GM06990 (cell line): ENCODE results near the gene TARBP2.
A peak's percentile ranks its signal among the peaks of the same experiment; 100 is the strongest.
"Not testable (repeated sequence)": the region's sequence is repeated elsewhere in the genome, so short reads cannot be mapped to it uniquely, and the experiment has no call there.

Source experiments
- DNase-seq: peaks from one replicate; pipeline ENCODE4 v3.0.0-alpha.2; 2011; ENCODE audit not compliant: insufficient read length; ENCODE audit errors: extremely low read depth
- H3K27me3 ChIP-seq: replicated peaks from 2 replicates; pipeline ENCODE4 v1.6.0; 2011; ENCODE audit warnings: low read length; ENCODE audit not compliant: control insufficient read depth, insufficient read depth
- H3K36me3 ChIP-seq: 2 replicates; pipeline ENCODE4 v1.5.1; 2011; ENCODE audit warnings: low read length; ENCODE audit not compliant: control insufficient read depth, insufficient read depth
- H3K4me3 ChIP-seq: replicated peaks from 2 replicates; pipeline ENCODE4 v1.5.1; 2011; ENCODE audit warnings: low read depth, mild to moderate bottlenecking, control low read depth, low read length
- CTCF ChIP-seq: IDR thresholded peaks from 2 replicates; pipeline ENCODE4 v1.5.1; 2011; ENCODE audit warnings: low read length, control low read depth, mild to moderate bottlenecking, inconsistent platforms; ENCODE audit not compliant: insufficient read depth, poor library complexity, severe bottlenecking

TARBP2 gene

GRCh38 chr12:53476769-53477209, 24.3 kb upstream of the TARBP2 start:
- no peaks in the 10 kb centered on the region for H3K27me3 ChIP-seq
- no peak overlapping the region for H3K4me3 ChIP-seq
- peaks cover 40% of the 10 kb centered on the region for H3K36me3 ChIP-seq
- TF ChIP-seq CTCF = peak; percentile 41
- no peak for DNase-seq

- no peak for TF ChIP-seq CTCF
- H3K36me3 ChIP-seq = peaks cover 47% of the 10 kb centered on the region
- no peak overlapping the region for H3K4me3 ChIP-seq
- DNase-seq = no peak
- H3K27me3 ChIP-seq = no peaks in the 10 kb centered on the region
Measured at GRCh38 chr12:53478865-53479264, 22.2 kb upstream of the TARBP2 start.

- no peaks in the 10 kb centered on the region for H3K27me3 ChIP-seq
- no peak overlapping the region for H3K4me3 ChIP-seq
- H3K36me3 ChIP-seq = peaks cover 48% of the 10 kb centered on the region
- no peak for DNase-seq
- TF ChIP-seq CTCF = no peak
Measured at GRCh38 chr12:53479331-53479730, 21.8 kb upstream of the TARBP2 start.

- Histone ChIP-seq H3K4me3 (no peak overlapping the region), H3K27me3 (no peaks in the 10 kb centered on the region), H3K36me3 (peaks cover 48% of the 10 kb centered on the region)
- no peak for DNase-seq
- TF ChIP-seq CTCF = no peak
Measured at GRCh38 chr12:53480491-53481442, 20.3 kb upstream of the TARBP2 start.

GRCh38 chr12:53481458-53481857, 19.6 kb upstream of the TARBP2 start:
- H3K4me3 ChIP-seq, H3K27me3 ChIP-seq, DNase-seq: not testable (repeated sequence)
- H3K36me3 ChIP-seq = peaks cover 48% of the 10 kb centered on the region

- DNase-seq = no peak
- Histone ChIP-seq H3K4me3 (no peak overlapping the region), H3K27me3 (no peaks in the 10 kb centered on the region), H3K36me3 (peaks cover 53% of the 10 kb centered on the region)
- TF ChIP-seq CTCF = peak; percentile 26
Measured at GRCh38 chr12:53481939-53482586, 19.0 kb upstream of the TARBP2 start.
